DND-41 (cell line): ENCODE results near the gene DTNB.

Source experiments
- CTCF ChIP-seq: IDR thresholded peaks from 2 replicates; pipeline ENCODE4 v1.5.1; 2012; ENCODE audit warnings: borderline replicate concordance, low read length, moderate library complexity, mild to moderate bottlenecking; ENCODE audit not compliant: poor library complexity, severe bottlenecking; ENCODE audit errors: extremely low read depth
- EZH2 ChIP-seq: IDR thresholded peaks from 3 replicates; pipeline ENCODE4 v1.6.1; 2012; ENCODE audit warnings: borderline replicate concordance, low read depth, mild to moderate bottlenecking, moderate library complexity, low read length, inconsistent platforms; ENCODE audit not compliant: severe bottlenecking

GRCh38 chr2:25331686-25332365 lies 341.6 kb downstream of the DTNB start:
- TF ChIP-seq CTCF (no peak), EZH2 (no peak)
